Prostate gland (tissue), 2 donors: Measurements from ENCODE around the gene CPXCR1. TPM values are rescaled to one million over a fixed set of nuclear protein-coding genes. Genes with fewer than 3 reads are reported as not detected.
"Not testable (repeated sequence)": the region's sequence is repeated elsewhere in the genome, so short reads cannot be mapped to it uniquely, and the experiment has no call there.

Source experiments
- DNase-seq: peaks from one replicate; pipeline ENCODE4 v3.0.0-alpha.2; 2019; ENCODE audit warnings: low spot score
- H3K27ac ChIP-seq, 2 donors: fragments of 200-600 bp; sonication (generic); 2 replicates each; pipeline ENCODE4 v1.5.1; 2017 to 2019
- H3K27me3 ChIP-seq: fragments of 200-600 bp; sonication (generic); replicated peaks from 2 replicates; pipeline ENCODE4 v1.5.1; 2019; ENCODE audit not compliant: insufficient read depth
- H3K36me3 ChIP-seq, 2 donors: fragments of 200-600 bp; sonication (generic); 1 replicate in 1 of 2; 2 replicates in 1 of 2; pipeline versions ENCODE4 v1.5.1 to v1.8.1; 2017 to 2019
- H3K4me1 ChIP-seq: fragments of 200-600 bp; sonication (generic); replicated peaks from 2 replicates; pipeline ENCODE4 v1.5.1; 2019
- H3K4me3 ChIP-seq, 2 donors: fragments of 200-600 bp; sonication (generic); 2 replicates each; pipeline ENCODE4 v1.5.1; 2017 to 2019
- H3K9me3 ChIP-seq: fragments of 200-600 bp; sonication (generic); 2 replicates; pipeline ENCODE4 v1.5.1; 2017
- POLR2A ChIP-seq: fragments of 450-650 bp; IDR thresholded peaks from one replicate; pipeline ENCODE4 v1.6.1; 2016; ENCODE audit warnings: antibody characterized with exemption, mild to moderate bottlenecking
- POLR2AphosphoS5 ChIP-seq: sonication (generic); formaldehyde crosslinking; IDR thresholded peaks from one replicate; pipeline ENCODE4 v1.6.1; 2017; ENCODE audit warnings: antibody characterized with exemption
- WGBS: methylation state at CpG from one replicate; pipeline ENCODE4 v1.1.5; 2018; 5-methylcytosine and 5-hydroxymethylcytosine counted together
- intact Hi-C: fragments of 100-400 bp; cut with DNase I; formaldehyde crosslinking; loops from one replicate; pipeline ENCODE4 v1.14.2; 2022
- total RNA-seq, 2 donors: library from RNA; depleted of rRNA; stranded (reverse); fragments of >200 nt; gene quantifications; one replicate each; pipeline ENCODE4 v1.1.0, GENCODE V29; 2016
- TF ChIP-seq, protein P1 (sequence below), 4 experiments: fragments of 200-600 bp in 2 of 4; fragments of 450-650 bp in 2 of 4; sonication (generic) in 2 of 4; IDR thresholded peaks; 1 replicate in 3 of 4; 2 replicates in 1 of 4; pipeline ENCODE4 v1.5.1; 2016 to 2019; ENCODE audit warnings: antibody characterized with exemption in 4 of 4, mild to moderate bottlenecking in 2 of 4, moderate library complexity in 2 of 4

CPXCR1 gene
- under 1 TPM in 1 of 2 donors, not detected in 1; 0.68 TPM for total RNA-seq

DNA sequence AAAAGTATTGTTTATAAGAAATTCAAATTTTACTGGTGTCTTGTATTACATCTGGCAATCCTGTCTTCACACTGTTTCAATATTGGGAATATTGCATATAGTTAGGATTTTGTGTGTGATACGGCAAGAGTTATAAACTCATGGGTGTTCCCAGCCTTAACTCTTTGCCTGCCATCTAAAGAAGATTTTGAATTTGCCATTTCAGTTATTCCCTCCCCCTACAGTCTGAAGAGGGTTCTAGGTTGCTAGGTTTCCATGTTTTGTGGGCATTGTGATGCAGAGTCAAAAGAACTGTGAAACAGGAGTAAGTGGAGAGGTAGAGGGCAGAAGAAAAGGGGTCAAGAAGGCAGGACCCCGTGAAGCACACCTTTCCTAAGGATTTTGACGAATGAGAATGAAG lies at the start of gene CPXCR1:
CPXCR1 (plus strand) TSS at position 301 of the 400 bp plus-strand sequence. CDS start 6,190 bp downstream, outside the sequence.
- TF ChIP-seq POLR2AphosphoS5 (no peak), POLR2A (no peak)
- TF ChIP-seq, protein P1, sequence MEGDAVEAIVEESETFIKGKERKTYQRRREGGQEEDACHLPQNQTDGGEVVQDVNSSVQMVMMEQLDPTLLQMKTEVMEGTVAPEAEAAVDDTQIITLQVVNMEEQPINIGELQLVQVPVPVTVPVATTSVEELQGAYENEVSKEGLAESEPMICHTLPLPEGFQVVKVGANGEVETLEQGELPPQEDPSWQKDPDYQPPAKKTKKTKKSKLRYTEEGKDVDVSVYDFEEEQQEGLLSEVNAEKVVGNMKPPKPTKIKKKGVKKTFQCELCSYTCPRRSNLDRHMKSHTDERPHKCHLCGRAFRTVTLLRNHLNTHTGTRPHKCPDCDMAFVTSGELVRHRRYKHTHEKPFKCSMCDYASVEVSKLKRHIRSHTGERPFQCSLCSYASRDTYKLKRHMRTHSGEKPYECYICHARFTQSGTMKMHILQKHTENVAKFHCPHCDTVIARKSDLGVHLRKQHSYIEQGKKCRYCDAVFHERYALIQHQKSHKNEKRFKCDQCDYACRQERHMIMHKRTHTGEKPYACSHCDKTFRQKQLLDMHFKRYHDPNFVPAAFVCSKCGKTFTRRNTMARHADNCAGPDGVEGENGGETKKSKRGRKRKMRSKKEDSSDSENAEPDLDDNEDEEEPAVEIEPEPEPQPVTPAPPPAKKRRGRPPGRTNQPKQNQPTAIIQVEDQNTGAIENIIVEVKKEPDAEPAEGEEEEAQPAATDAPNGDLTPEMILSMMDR (IDR thresholded peaks at IDR 0.05), result no peak
- Histone ChIP-seq H3K9me3 (no peaks in the 10 kb centered on the region), H3K27ac (no peak within 1 kb of the TSS), H3K27me3 (no peaks in the 10 kb centered on the region), H3K4me3 (no peak within 1 kb of the TSS), H3K4me1 (no peaks in the 10 kb centered on the region), H3K36me3 (no peaks in the 10 kb centered on the region)
- WGBS, result 67% methylated on average over 3 of the region's 3 CpGs
- DNase-seq, result no peak
- intact Hi-C loops, result no loop called here

DNA sequence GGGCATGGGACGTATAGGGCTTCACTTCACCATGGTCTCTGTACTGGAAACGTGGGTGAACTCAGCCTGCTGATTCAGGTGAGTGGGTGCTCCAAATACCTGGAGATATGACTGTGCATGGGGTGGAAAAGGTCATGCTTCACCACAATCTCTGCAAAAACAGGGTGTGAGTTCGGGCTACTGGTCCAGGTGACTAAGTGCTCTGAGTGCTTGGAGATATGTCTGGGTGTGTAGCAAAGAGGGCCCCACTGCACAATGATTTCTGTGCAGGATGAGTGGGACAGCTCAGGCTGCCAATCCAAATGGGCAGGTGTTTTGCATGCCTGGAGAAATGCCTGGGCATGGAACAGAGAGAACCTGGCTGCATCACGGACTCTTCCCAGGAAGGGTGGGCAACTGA lies 11.2 kb upstream of the CPXCR1 start:
- 70% methylated on average over 2 of the region's 4 CpGs for WGBS
- H3K27ac ChIP-seq, result no peak overlapping the region
- H3K27me3 ChIP-seq, result no peaks in the 10 kb centered on the region
- TF ChIP-seq, protein P1 (IDR thresholded peaks at IDR 0.05), result no peak
- no peak for TF ChIP-seq POLR2A
- TF ChIP-seq POLR2AphosphoS5, result no peak
- H3K9me3 ChIP-seq, result no peaks in the 10 kb centered on the region
- H3K4me1 ChIP-seq, result no peaks in the 10 kb centered on the region
- no peak for DNase-seq
- intact Hi-C loops, result no loop called here
- H3K36me3 ChIP-seq, result no peaks in the 10 kb centered on the region
- no peak overlapping the region for H3K4me3 ChIP-seq

DNA sequence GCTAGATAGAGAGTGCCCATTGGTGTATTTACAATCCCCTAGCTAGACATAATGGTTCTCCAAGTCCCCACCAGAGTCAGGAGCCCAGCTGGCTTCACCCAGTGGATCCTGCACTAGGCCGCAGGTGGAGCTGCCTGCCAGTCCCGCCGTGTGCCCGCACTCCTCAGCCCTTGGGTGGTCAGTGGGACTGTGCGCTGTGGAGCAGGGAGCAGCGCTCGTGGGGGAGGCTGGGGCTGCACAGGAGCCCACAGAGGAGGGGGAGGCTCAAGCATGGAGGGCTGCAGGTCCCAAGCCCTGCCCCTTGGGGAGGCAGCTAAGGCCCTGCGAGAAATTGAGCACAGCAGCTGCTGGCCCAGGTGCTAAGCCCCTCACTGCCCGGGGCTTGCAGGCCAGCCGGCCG lies 810 bp upstream of the CPXCR1 start:
- H3K27ac ChIP-seq, H3K36me3 ChIP-seq, DNase-seq, H3K4me1 ChIP-seq, intact Hi-C loops, H3K9me3 ChIP-seq, H3K4me3 ChIP-seq, H3K27me3 ChIP-seq: not testable (repeated sequence)
- WGBS, result 90% methylated on average over 2 of the region's 11 CpGs

DNA sequence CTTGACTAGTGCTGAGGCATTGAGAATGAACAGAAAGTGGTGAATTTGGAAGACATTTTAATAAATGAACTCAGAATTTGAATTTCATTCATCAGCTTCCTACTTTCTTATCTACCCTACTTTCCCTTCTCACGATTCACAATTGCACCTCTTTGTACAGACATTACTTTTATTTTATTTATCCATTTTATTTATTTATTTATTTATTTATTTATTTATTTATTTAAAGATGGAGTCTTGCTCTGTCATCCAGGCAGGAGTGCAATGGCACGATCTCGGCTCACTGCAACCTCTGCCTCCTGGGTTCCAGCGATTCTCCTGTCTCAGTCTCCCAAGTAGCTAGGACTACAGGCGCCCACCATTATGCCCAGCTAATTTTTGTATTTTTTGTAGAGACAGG lies 5.3 kb downstream of the CPXCR1 start:
- intact Hi-C loops, DNase-seq, H3K9me3 ChIP-seq, H3K36me3 ChIP-seq, H3K4me1 ChIP-seq, H3K4me3 ChIP-seq, H3K27me3 ChIP-seq, H3K27ac ChIP-seq: not testable (repeated sequence)
- 99% methylated on average over 5 of the region's 5 CpGs for WGBS

DNA sequence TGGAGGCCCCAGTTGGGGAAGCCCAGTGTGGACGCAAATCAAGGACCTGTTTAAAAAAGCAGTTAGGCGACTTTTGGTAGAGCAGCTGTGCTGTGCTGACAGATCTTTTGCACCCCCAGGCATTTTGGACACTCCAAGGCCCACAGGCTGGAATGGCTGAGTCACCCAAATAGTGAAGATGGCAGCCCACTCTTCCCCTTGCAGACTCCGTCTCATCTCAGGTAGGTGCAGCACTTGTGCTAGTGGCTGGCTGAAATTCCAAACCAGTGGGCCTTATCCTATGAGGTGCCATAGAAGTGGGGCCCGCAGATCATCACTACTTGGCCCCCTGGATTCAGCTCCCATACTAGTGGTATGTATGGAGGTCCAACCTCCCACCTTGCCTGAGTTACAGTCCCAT lies 42.8 kb downstream of the CPXCR1 start:
- no peak for DNase-seq
- Histone ChIP-seq H3K9me3 (no peaks in the 10 kb centered on the region), H3K27me3 (no peaks in the 10 kb centered on the region), H3K4me1 (no peaks in the 10 kb centered on the region), H3K27ac (no peak overlapping the region), H3K4me3 (no peak overlapping the region), H3K36me3 (no peaks in the 10 kb centered on the region)
- WGBS, result 93% methylated on average over 4 of the region's 4 CpGs
- TF ChIP-seq POLR2A (no peak), POLR2AphosphoS5 (no peak)
- TF ChIP-seq, protein P1 (IDR thresholded peaks at IDR 0.05), result no peak
- intact Hi-C loops, result no loop called here
